Omental fat pad (tissue), 4 donors: ENCODE results near the gene SLC52A1. TPM values are rescaled to one million over a fixed set of nuclear protein-coding genes. Genes with fewer than 3 reads are reported as not detected.

Experiments used
- ATAC-seq: fragments of 150-250 bp; one replicate; pipeline ENCODE4 v1.9.1; 2016; ENCODE audit warnings: mild to moderate bottlenecking, moderate library complexity; ENCODE audit not compliant: low FRiP score
- DNase-seq: peaks from one replicate; pipeline ENCODE4 v3.0.0-alpha.2; 2019; ENCODE audit warnings: low spot score
- total RNA-seq, 4 donors: library from RNA; depleted of rRNA; stranded (reverse); fragments of >200 nt; gene quantifications; one replicate each; pipeline ENCODE4 v1.1.0, GENCODE V29; 2016
- TF ChIP-seq, protein P1 (sequence below), 3 donors: fragments of 450-650 bp; IDR thresholded peaks; one replicate each; pipeline ENCODE4 v1.5.1; 2016 to 2017; ENCODE audit warnings: antibody characterized with exemption in 3 of 3, mild to moderate bottlenecking in 3 of 3, moderate library complexity in 2 of 3

The SLC52A1 gene
- total RNA-seq, 4 donors from 2014 or later, result not detected

- no peak for ATAC-seq
- no peak for DNase-seq
- TF ChIP-seq, protein P1, sequence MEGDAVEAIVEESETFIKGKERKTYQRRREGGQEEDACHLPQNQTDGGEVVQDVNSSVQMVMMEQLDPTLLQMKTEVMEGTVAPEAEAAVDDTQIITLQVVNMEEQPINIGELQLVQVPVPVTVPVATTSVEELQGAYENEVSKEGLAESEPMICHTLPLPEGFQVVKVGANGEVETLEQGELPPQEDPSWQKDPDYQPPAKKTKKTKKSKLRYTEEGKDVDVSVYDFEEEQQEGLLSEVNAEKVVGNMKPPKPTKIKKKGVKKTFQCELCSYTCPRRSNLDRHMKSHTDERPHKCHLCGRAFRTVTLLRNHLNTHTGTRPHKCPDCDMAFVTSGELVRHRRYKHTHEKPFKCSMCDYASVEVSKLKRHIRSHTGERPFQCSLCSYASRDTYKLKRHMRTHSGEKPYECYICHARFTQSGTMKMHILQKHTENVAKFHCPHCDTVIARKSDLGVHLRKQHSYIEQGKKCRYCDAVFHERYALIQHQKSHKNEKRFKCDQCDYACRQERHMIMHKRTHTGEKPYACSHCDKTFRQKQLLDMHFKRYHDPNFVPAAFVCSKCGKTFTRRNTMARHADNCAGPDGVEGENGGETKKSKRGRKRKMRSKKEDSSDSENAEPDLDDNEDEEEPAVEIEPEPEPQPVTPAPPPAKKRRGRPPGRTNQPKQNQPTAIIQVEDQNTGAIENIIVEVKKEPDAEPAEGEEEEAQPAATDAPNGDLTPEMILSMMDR (IDR thresholded peaks at IDR 0.05), result no peak
Observed at GRCh38 chr17:5043524-5043923, 8.3 kb upstream of the SLC52A1 start.

DNA sequence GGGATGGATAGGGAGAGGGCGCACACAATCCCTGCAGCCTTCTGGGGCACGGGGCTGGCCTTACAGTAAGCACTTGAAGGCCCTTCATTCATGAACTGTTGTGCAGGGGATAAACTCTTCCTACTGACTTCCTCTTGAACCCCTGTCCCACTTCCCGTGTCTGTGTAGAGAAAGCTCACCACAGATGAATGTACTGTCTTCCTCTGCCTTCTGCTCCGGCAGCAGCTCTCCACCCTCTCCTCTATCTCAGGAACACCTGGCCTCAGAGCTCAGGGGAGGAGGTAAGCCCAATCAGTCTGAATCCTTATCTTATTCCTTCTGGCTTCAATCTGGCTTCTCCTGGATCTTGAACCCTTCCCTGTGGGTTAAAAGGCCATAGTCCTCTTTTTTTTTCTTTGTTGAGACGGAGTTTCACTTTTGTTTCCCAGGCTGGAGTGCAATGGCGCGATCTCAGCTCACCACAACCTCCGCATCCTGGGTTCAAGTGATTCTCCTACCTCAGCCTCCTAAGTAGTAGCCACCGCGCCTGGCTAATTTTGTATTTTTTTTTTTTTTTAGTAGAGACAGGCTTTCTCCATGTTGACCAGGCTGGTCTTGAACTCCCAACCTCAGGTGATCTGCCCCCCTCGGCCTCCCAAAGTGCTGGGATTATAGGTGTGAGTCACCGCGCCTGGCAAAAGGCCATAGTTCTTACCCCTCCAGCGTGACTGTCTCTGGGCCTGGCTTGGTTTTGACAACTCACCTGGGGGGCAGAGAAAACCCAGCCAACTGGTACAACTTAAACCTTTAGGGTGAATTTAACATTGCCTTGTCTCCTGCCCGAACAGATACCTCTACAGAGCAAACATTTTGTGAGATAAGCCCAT is 7.2 kb upstream of the SLC52A1 start:
- ATAC-seq (no peak), DNase-seq (no peak)
- TF ChIP-seq, protein P1 (IDR thresholded peaks at IDR 0.05), result no peak

- DNase-seq (no peak), ATAC-seq (no peak)
- TF ChIP-seq, protein P1 (IDR thresholded peaks at IDR 0.05), result no peak
Observed at GRCh38 chr17:5034651-5035050, 575 bp downstream of the SLC52A1 start.

DNA sequence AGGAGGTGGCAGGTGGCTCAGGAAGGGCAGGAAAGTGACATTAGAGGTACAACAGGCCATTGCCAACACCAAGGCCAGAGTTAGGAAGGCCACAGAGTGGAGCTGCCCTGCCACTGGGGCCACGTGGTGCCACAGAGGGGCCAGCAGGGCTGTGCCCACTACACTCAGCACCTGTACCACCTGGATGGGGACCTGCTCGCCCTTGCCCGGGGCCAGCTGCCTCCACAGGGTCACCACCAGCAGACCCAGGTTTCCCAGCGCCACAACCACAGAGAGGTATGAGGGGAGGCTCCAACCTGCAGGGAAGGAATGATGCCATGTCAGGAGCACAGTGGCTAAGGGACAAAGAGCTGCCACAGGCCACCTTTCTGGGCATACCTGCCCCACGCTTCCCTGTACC is 1.2 kb downstream of the SLC52A1 start:
- no peak for ATAC-seq

GRCh38 chr17:5033352-5034015 is 1.7 kb downstream of the SLC52A1 start:
- no peak for ATAC-seq
- TF ChIP-seq, protein P1 (IDR thresholded peaks at IDR 0.05), result no peak
- no peak for DNase-seq

More for the DNA sequence above, 1.2 kb downstream of the SLC52A1 start:
- TF ChIP-seq, protein P1 (IDR thresholded peaks at IDR 0.05), result no peak
- DNase-seq, result no peak

DNA sequence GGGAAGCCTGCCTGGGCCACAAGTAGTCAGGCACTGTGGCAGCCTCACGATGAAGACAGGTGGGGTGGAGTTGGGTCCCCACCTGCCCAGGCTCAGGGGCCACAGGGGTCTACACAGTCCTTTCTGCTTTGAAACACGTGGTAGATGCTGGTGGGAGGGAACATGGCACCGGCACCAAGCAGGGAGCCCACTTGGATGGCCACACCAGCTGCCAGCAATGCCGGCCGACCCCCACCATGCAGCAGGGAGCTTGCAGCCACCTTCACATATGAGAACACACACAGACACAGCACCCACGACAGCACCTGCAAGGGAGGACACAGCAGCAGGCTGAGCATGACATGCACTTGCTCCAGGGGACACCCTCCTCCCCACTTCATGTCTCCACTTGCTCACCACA is 2.4 kb downstream of the SLC52A1 start:
- TF ChIP-seq, protein P1 (IDR thresholded peaks at IDR 0.05), result no peak
- no peak for DNase-seq
- ATAC-seq, result no peak
